GM23338 (cell line): ENCODE results near the gene NBPF12. TPM values are rescaled to one million over a fixed set of nuclear protein-coding genes. Genes with fewer than 3 reads are reported as not detected.
"Not testable (repeated sequence)": the region's sequence is repeated elsewhere in the genome, so short reads cannot be mapped to it uniquely, and the experiment has no call there.

Source experiments
- ATAC-seq: fragments of 200-7000 bp; cut with Tn5 transposase; 3 replicates; pipeline ENCODE4 v1.9.1; 2020
- DNase-seq: peaks from one replicate; pipeline ENCODE4 v3.0.0-alpha.2; 2015; ENCODE audit warnings: low spot score
- H2AFZ ChIP-seq: fragments of 200-600 bp; sonication (generic); 2 replicates; pipeline ENCODE4 v1.8.0; 2016; ENCODE audit warnings: antibody characterized with exemption, mild to moderate bottlenecking, moderate library complexity
- H3F3A ChIP-seq: fragments of 200-600 bp; sonication (generic); replicated peaks from 2 replicates; pipeline ENCODE4 v1.8.0; 2017; ENCODE audit warnings: antibody characterized with exemption, mixed run types, low read depth
- H3K27ac ChIP-seq: fragments of 200-600 bp; sonication (generic); 2 replicates; pipeline ENCODE4 v1.6.1; 2016; ENCODE audit warnings: low read depth
- H3K27me3 ChIP-seq: fragments of 200-600 bp; sonication (generic); 2 replicates; pipeline ENCODE4 v1.8.0; 2016; ENCODE audit warnings: mild to moderate bottlenecking, mixed run types, moderate library complexity; ENCODE audit not compliant: insufficient read depth
- H3K36me3 ChIP-seq: fragments of 200-600 bp; sonication (generic); 2 replicates; pipeline ENCODE4 v1.8.0; 2016; ENCODE audit warnings: mild to moderate bottlenecking; ENCODE audit not compliant: insufficient read depth
- H3K4me1 ChIP-seq: fragments of 200-600 bp; sonication (generic); 2 replicates; pipeline ENCODE4 v1.8.0; 2016; ENCODE audit warnings: mild to moderate bottlenecking, moderate library complexity; ENCODE audit not compliant: insufficient read depth
- H3K4me2 ChIP-seq: fragments of 200-600 bp; sonication (generic); 2 replicates; pipeline ENCODE4 v1.7.1; 2017; ENCODE audit warnings: mixed run types
- H3K4me3 ChIP-seq: fragments of 200-600 bp; sonication (generic); 2 replicates; pipeline ENCODE4 v1.6.1; 2016; ENCODE audit warnings: mixed run types
- H3K79me2 ChIP-seq: fragments of 200-600 bp; sonication (generic); replicated peaks from 2 replicates; pipeline ENCODE4 v1.8.0; 2017; ENCODE audit warnings: mild to moderate bottlenecking; ENCODE audit not compliant: insufficient read depth
- H3K9me2 ChIP-seq: fragments of 200-600 bp; sonication (generic); 2 replicates; pipeline ENCODE4 v1.8.0; 2017; ENCODE audit not compliant: insufficient read depth
- H4K20me1 ChIP-seq: fragments of 200-600 bp; sonication (generic); replicated peaks from 2 replicates; pipeline ENCODE4 v1.8.0; 2017; ENCODE audit warnings: mild to moderate bottlenecking; ENCODE audit not compliant: insufficient read depth
- H3K27ac Mint-ChIP-seq: 2 replicates; pipeline ENCODE4 v1.8.0; 2020; ENCODE audit warnings: inconsistent platforms, mild to moderate bottlenecking, moderate library complexity, mixed read lengths
- H3K27me3 Mint-ChIP-seq: 3 replicates; pipeline ENCODE4 v1.8.0; 2022; ENCODE audit warnings: low read depth, mild to moderate bottlenecking, moderate library complexity, mixed read lengths, inconsistent platforms; ENCODE audit not compliant: insufficient read depth, poor library complexity
- H3K36me3 Mint-ChIP-seq: 3 replicates; pipeline ENCODE4 v1.8.0; 2021; ENCODE audit warnings: low read depth, mild to moderate bottlenecking, inconsistent platforms, moderate library complexity, mixed read lengths
- H3K4me1 Mint-ChIP-seq: 3 replicates; pipeline ENCODE4 v1.8.0; 2020; ENCODE audit warnings: mild to moderate bottlenecking, inconsistent platforms, mixed read lengths
- H3K4me3 Mint-ChIP-seq: 3 replicates; pipeline ENCODE4 v1.8.0; 2021; ENCODE audit warnings: moderate library complexity, mild to moderate bottlenecking, inconsistent platforms, mixed read lengths
- H3K9me3 Mint-ChIP-seq: 3 replicates; pipeline ENCODE4 v1.8.0; 2020; ENCODE audit warnings: moderate library complexity, mild to moderate bottlenecking, inconsistent platforms, mixed read lengths
- polyA plus RNA-seq: library from polyadenylated mRNA; unstranded; fragments of >200 nt; fragmentation: Nextera tagmentation; extraction: Ambion mirVana; gene quantifications from 2 replicates; pipeline ENCODE4 v1.2.1, GENCODE V29; 2016
- total RNA-seq: library from RNA; depleted of rRNA; stranded (reverse); fragments of >200 nt; shearing (Covaris generic); gene quantifications from 2 replicates; pipeline ENCODE4 v1.2.3, GENCODE V29; 2014
- TF ChIP-seq, protein P1 (sequence below), 2 experiments: fragments of 200-600 bp in 1 of 2; sonication (generic) in 1 of 2; conservative IDR thresholded peaks; 2 replicates each; pipeline versions ENCODE4 v1.5.1 to v1.6.1; 2016 to 2017; ENCODE audit warnings: antibody characterized with exemption in 2 of 2, low read depth in 2 of 2, mild to moderate bottlenecking in 2 of 2, moderate library complexity in 1 of 2

The NBPF12 gene
- total and polyA plus RNA-seq, 2 experiments from 2014 or later = 3.4 to 5.0 TPM

DNA sequence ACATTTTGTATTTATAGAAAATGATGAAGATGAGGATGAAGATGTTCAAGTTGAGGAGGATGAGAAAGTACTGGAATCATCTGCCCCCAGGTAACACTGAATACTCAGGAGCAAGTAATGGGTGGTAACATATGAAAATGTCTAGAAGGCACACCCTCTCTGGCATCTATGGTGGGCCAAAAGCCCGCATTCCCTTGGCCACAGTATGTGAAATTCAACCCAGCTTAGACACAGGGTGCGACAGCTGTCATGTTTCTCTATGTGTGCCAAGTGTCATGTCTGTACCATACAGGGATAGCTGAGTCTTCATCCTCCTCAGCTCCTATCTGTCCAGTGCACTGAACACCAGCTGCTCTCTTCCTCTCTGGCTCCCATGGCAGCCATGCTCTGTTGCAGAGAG lies 26.2 kb downstream of the NBPF12 start:
- not testable (repeated sequence) for H3K4me2 ChIP-seq, H3K36me3 ChIP-seq, ATAC-seq, H3F3A ChIP-seq, H3K4me3 Mint-ChIP-seq, H4K20me1 ChIP-seq, H3K4me1 Mint-ChIP-seq, H3K4me3 ChIP-seq, H3K4me1 ChIP-seq, H3K27me3 Mint-ChIP-seq, H3K27me3 ChIP-seq, H2AFZ ChIP-seq, DNase-seq, H3K27ac ChIP-seq, H3K9me2 ChIP-seq, H3K79me2 ChIP-seq, H3K9me3 Mint-ChIP-seq, H3K27ac Mint-ChIP-seq
- H3K36me3 Mint-ChIP-seq = peaks cover 32% of the 10 kb centered on the region; the same call in 2 of the 3 replicates

DNA sequence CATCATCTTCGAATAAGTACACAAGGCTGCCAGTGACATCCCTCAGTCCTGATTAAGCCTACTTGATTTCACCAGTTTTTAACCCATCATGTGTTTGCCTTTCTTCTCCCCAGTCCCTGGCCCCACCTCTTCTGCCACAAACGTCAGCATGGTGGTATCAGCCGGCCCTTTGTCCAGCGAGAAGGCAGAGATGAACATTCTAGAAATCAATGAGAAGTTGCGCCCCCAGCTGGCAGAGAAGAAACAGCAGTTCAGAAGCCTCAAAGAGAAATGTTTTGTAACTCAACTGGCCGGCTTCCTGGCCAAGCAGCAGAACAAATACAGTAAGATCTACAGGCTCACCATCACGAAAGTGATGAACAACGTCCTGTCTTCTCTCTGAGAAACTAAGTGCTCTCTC lies 28.2 kb downstream of the NBPF12 start:
- H3K36me3 ChIP-seq, H3K27ac Mint-ChIP-seq, H3K9me3 Mint-ChIP-seq, H3K9me2 ChIP-seq, H3K4me2 ChIP-seq, H3K27me3 Mint-ChIP-seq, H3K4me1 ChIP-seq, H3K4me3 ChIP-seq, H3K79me2 ChIP-seq, H3K27ac ChIP-seq, H3F3A ChIP-seq, H2AFZ ChIP-seq, H3K27me3 ChIP-seq, H3K4me1 Mint-ChIP-seq, H3K4me3 Mint-ChIP-seq, ATAC-seq, H4K20me1 ChIP-seq: not testable (repeated sequence)
- TF ChIP-seq, protein P1, sequence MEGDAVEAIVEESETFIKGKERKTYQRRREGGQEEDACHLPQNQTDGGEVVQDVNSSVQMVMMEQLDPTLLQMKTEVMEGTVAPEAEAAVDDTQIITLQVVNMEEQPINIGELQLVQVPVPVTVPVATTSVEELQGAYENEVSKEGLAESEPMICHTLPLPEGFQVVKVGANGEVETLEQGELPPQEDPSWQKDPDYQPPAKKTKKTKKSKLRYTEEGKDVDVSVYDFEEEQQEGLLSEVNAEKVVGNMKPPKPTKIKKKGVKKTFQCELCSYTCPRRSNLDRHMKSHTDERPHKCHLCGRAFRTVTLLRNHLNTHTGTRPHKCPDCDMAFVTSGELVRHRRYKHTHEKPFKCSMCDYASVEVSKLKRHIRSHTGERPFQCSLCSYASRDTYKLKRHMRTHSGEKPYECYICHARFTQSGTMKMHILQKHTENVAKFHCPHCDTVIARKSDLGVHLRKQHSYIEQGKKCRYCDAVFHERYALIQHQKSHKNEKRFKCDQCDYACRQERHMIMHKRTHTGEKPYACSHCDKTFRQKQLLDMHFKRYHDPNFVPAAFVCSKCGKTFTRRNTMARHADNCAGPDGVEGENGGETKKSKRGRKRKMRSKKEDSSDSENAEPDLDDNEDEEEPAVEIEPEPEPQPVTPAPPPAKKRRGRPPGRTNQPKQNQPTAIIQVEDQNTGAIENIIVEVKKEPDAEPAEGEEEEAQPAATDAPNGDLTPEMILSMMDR (conservative IDR thresholded peaks at IDR 0.05; ENCODE audit: low read depth in 2 of 2) = peak; percentile 15 to 60
- H3K36me3 Mint-ChIP-seq = peaks cover 49% of the 10 kb centered on the region
- DNase-seq = peak; percentile 2

DNA sequence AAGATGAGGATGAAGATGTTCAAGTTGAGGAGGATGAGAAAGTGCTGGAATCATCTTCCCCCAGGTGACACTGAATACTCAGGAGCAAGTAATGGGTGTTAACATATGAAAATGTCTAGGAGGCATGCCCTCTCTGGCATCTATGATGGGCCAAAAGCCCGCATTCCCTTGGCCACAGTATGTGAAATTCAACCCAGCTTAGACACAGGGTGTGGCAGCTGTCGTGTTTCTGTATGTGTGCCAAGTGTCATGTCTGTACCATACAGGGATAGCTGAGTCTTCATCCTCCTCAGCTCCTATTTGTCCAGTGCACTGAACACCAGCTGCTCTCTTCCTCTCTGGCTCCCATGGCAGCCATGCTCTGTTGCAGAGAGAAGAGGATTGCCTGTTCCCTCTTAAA lies 32.5 kb downstream of the NBPF12 start:
- not testable (repeated sequence) for H3K36me3 ChIP-seq, H3K9me2 ChIP-seq, DNase-seq, H3K4me1 Mint-ChIP-seq, H3K27me3 ChIP-seq, ATAC-seq, H3K27ac ChIP-seq, H3K4me1 ChIP-seq, H4K20me1 ChIP-seq, H2AFZ ChIP-seq, H3K27ac Mint-ChIP-seq, H3F3A ChIP-seq, H3K9me3 Mint-ChIP-seq, H3K4me3 Mint-ChIP-seq, H3K4me3 ChIP-seq, H3K27me3 Mint-ChIP-seq, H3K4me2 ChIP-seq, H3K79me2 ChIP-seq
- H3K36me3 Mint-ChIP-seq = peaks cover 38% of the 10 kb centered on the region

DNA sequence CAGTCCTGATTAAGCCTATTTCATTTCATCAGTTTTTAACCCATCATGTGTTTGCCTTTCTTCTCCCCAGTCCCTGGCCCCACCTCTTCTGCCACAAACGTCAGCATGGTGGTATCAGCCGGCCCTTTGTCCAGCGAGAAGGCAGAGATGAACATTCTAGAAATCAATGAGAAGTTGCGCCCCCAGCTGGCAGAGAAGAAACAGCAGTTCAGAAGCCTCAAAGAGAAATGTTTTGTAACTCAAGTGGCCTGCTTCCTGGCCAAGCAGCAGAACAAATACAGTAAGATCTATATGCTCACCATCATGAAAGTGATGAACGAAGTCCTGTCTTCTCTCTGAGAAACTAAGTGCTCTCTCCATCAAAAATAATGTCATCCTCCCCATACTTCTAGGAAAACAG lies 34.6 kb downstream of the NBPF12 start:
- H3K4me1 Mint-ChIP-seq, H3K4me3 Mint-ChIP-seq, H3K4me3 ChIP-seq, H3K27ac Mint-ChIP-seq, DNase-seq, H3K27me3 ChIP-seq, H3F3A ChIP-seq, ATAC-seq, H3K9me2 ChIP-seq, H4K20me1 ChIP-seq, H2AFZ ChIP-seq, H3K36me3 ChIP-seq, H3K79me2 ChIP-seq, H3K27me3 Mint-ChIP-seq, H3K27ac ChIP-seq, H3K9me3 Mint-ChIP-seq, H3K4me1 ChIP-seq, H3K4me2 ChIP-seq: not testable (repeated sequence)
- H3K36me3 Mint-ChIP-seq = peaks cover 31% of the 10 kb centered on the region
- TF ChIP-seq, protein P1 (conservative IDR thresholded peaks at IDR 0.05; ENCODE audit: low read depth in 2 of 2) = peak in 1 of 2 experiments; percentile 57; a peak in 2 of 4 replicates

DNA sequence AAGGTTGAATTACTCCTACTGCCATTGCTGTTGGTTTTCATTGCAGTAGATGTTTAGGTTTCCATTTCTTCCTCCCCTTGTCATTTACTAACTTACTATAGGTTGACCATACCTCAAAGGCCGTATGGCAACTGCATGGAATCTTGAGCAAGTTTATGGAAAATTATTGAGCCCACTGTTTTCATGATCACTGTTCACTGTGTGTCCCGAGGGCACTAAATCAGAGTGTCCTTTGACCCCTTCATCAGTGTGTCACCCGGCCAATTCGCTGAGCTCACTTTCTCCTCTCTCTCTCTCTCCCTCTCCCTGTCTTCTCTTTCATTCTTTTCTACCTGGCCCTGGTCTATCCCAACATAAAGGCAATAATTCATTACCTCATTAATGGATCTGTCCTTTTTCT lies 47.7 kb downstream of the NBPF12 start:
- H3K27me3 Mint-ChIP-seq, H3K27ac Mint-ChIP-seq, H3F3A ChIP-seq, H3K4me1 ChIP-seq, H3K79me2 ChIP-seq, ATAC-seq, H2AFZ ChIP-seq, H3K4me3 Mint-ChIP-seq, H4K20me1 ChIP-seq, H3K9me2 ChIP-seq, H3K4me3 ChIP-seq, H3K9me3 Mint-ChIP-seq, H3K4me1 Mint-ChIP-seq, H3K27me3 ChIP-seq, DNase-seq, H3K36me3 Mint-ChIP-seq, H3K27ac ChIP-seq, H3K4me2 ChIP-seq, H3K36me3 ChIP-seq: not testable (repeated sequence)

DNA sequence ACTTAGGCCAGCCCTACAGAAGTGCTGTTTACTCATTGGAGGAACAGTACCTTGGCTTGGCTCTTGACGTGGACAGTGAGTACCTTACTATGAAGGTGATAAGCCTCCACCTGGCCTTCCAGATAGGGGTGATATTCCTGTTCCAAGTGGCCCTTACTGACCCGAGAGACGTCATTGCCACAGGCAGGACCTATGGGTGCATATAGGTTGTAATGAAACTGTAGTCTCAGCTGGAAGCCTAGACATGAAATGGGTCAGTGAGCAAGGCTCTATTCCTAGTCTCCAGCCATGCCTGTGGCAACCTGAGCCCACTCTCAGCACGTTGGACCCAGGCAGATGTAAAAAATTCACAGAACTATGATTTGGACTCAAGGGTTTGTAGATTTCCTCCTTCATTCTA lies 48.3 kb downstream of the NBPF12 start:
- not testable (repeated sequence) for H3K4me1 ChIP-seq, H3K27me3 ChIP-seq, H3K4me1 Mint-ChIP-seq, H3F3A ChIP-seq, H3K79me2 ChIP-seq, H4K20me1 ChIP-seq, H3K4me3 Mint-ChIP-seq, H3K27me3 Mint-ChIP-seq, H3K27ac Mint-ChIP-seq, ATAC-seq, H3K27ac ChIP-seq, H3K9me2 ChIP-seq, H2AFZ ChIP-seq, DNase-seq, H3K9me3 Mint-ChIP-seq, H3K4me2 ChIP-seq, H3K36me3 ChIP-seq, H3K36me3 Mint-ChIP-seq, H3K4me3 ChIP-seq
